ENCODE measurements around the gene FOXR1. TPM values are rescaled to one million over a fixed set of nuclear protein-coding genes. Genes with fewer than 3 reads are reported as not detected.
A peak's percentile ranks its signal among the peaks of the same experiment; 100 is the strongest.

Gene FOXR1
- total and polyA plus RNA-seq, 10 donors = not detected

- peaks cover 0 to 9% (median 0%) of the 10 kb centered on the region in 6 donors for H3K4me1 ChIP-seq
- H3K27ac ChIP-seq = no peak overlapping the region
- intact Hi-C loops (cut with DNase I; ENCODE audit: low total_unique reads) = loop anchor here (2.0 to 5.0 kb wide), 2 partner anchors 50 to 267 kb away; no protein-coding TSS in a partner anchor
- peak; percentile 34 for DNase-seq
- no peaks in the 10 kb centered on the region for H3K9me3 ChIP-seq
- WGBS, 5 donors = 85 to 90% (median 90%) methylated on average over 11 of the region's 11 CpGs
- H3K4me3 ChIP-seq = no peak overlapping the region
- TF ChIP-seq POLR2AphosphoS5 (IDR thresholded peaks at IDR 0.05) (no peak), POLR2A (IDR thresholded peaks at IDR 0.05) (no peak)
- TF ChIP-seq, protein P1, sequence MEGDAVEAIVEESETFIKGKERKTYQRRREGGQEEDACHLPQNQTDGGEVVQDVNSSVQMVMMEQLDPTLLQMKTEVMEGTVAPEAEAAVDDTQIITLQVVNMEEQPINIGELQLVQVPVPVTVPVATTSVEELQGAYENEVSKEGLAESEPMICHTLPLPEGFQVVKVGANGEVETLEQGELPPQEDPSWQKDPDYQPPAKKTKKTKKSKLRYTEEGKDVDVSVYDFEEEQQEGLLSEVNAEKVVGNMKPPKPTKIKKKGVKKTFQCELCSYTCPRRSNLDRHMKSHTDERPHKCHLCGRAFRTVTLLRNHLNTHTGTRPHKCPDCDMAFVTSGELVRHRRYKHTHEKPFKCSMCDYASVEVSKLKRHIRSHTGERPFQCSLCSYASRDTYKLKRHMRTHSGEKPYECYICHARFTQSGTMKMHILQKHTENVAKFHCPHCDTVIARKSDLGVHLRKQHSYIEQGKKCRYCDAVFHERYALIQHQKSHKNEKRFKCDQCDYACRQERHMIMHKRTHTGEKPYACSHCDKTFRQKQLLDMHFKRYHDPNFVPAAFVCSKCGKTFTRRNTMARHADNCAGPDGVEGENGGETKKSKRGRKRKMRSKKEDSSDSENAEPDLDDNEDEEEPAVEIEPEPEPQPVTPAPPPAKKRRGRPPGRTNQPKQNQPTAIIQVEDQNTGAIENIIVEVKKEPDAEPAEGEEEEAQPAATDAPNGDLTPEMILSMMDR (IDR thresholded peaks at IDR 0.05 in 8 of 11, conservative IDR thresholded peaks at IDR 0.05 in 3 of 11) = no peak
- no peaks in the 10 kb centered on the region for H3K36me3 ChIP-seq
- peaks cover 0 to 28% (median 0%) of the 10 kb centered on the region in 7 donors for H3K27me3 ChIP-seq (replicated peaks in 1 of 7)
Observed at GRCh38 chr11:118957549-118957948, 14.0 kb upstream of the FOXR1 start.

DNA sequence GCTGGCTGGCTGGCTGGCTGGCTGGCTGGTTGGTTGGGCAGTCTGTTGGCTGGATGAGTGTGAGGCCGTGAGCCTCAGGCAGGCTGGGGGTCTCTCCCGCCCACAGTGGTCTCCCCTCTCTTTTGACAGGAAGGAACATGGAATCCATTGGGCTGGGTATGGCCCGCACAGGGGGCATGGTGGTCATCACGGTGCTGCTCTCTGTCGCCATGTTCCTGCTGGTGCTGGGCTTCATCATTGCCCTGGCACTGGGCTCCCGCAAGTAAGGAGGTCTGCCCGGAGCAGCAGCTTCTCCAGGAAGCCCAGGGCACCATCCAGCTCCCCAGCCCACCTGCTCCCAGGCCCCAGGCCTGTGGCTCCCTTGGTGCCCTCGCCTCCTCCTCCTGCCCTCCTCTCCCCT lies 13.6 kb upstream of the FOXR1 start:
- Histone ChIP-seq H3K4me3 (no peak overlapping the region), H3K4me1 (peaks cover 0 to 9% (median 0%) of the 10 kb centered on the region in 6 donors), H3K27me3 (replicated peaks in 1 of 7) (peaks cover 0 to 28% (median 0%) of the 10 kb centered on the region in 7 donors), H3K9me3 (no peaks in the 10 kb centered on the region), H3K27ac (no peak overlapping the region), H3K36me3 (no peaks in the 10 kb centered on the region)
- DNase-seq = peak; percentile 28
- intact Hi-C loops (cut with DNase I; ENCODE audit: low total_unique reads) = loop anchor here (2.0 to 5.0 kb wide), 2 partner anchors 51 to 267 kb away; no protein-coding TSS in a partner anchor
- TF ChIP-seq POLR2A (IDR thresholded peaks at IDR 0.05) (no peak), POLR2AphosphoS5 (IDR thresholded peaks at IDR 0.05) (no peak)
- TF ChIP-seq, protein P1 (IDR thresholded peaks at IDR 0.05 in 8 of 11, conservative IDR thresholded peaks at IDR 0.05 in 3 of 11) = no peak
- WGBS, 5 donors = 87 to 96% (median 88%) methylated on average over 3 to 8 of the region's 8 CpGs

DNA sequence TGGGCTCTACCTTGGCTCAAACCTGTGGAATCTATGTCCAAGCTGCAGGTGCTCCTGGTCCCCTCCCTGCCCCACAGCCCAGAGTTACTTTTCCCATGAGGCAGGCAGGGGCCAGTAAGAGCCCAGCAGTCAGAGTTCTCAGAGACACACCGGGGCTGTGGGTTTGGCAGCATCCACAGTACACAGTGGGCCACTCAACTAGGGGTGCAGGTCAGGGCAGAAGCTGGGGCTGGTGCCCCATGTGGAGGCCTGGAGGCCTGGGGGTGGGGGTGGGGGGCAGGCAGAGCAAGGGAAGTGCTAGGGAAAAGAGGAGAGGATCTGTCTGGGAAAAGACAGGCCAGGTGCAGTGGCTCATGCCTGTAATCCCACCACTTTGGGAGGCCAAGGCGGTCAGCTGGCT lies 13.0 kb upstream of the FOXR1 start:
- H3K4me1 ChIP-seq = peaks cover 0 to 9% (median 0%) of the 10 kb centered on the region in 6 donors
- no peak overlapping the region for H3K27ac ChIP-seq
- no peaks in the 10 kb centered on the region for H3K36me3 ChIP-seq
- no peak overlapping the region for H3K4me3 ChIP-seq
- intact Hi-C loops (cut with DNase I; ENCODE audit: low total_unique reads) = loop anchor here (5.0 kb wide), 1 partner anchor 51 kb away; no protein-coding TSS in a partner anchor
- peak; percentile 12 for DNase-seq
- 84 to 93% (median 90%) methylated on average over 2 of the region's 2 CpGs for WGBS, 5 donors
- H3K9me3 ChIP-seq = no peaks in the 10 kb centered on the region
- peaks cover 0 to 24% (median 0%) of the 10 kb centered on the region in 7 donors for H3K27me3 ChIP-seq (replicated peaks in 1 of 7)
- TF ChIP-seq, protein P1 (IDR thresholded peaks at IDR 0.05 in 8 of 11, conservative IDR thresholded peaks at IDR 0.05 in 3 of 11) = no peak
- no peak for TF ChIP-seq POLR2A (IDR thresholded peaks at IDR 0.05)
- no peak for TF ChIP-seq POLR2AphosphoS5 (IDR thresholded peaks at IDR 0.05)

DNA sequence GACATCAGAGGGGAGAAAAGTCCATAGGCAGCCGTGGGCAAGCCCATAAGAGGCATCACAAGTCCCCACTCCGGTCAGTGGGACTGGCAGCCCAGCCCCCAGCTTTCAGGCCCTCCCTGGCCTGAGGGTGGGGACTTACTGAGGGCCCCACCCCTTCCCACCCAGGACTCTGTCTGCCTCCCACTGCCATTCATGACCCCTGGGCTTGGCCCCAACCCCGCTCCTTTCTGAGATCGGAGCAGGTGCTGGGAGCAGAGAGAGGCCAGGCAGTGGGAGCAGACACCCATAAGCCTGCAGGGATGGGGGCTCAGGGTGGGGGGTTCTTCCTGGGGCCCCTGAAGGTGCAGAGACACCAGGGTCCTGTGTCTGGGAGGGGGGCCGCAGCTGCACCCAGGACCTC lies 10.4 kb upstream of the FOXR1 start:
- WGBS, 5 donors = 80 to 93% (median 88%) methylated on average over 4 to 5 of the region's 5 CpGs
- TF ChIP-seq, protein P1 (IDR thresholded peaks at IDR 0.05 in 8 of 11, conservative IDR thresholded peaks at IDR 0.05 in 3 of 11) = no peak
- TF ChIP-seq POLR2AphosphoS5 (IDR thresholded peaks at IDR 0.05) = no peak
- no peak for TF ChIP-seq POLR2A (IDR thresholded peaks at IDR 0.05)
- Histone ChIP-seq H3K36me3 (no peaks in the 10 kb centered on the region), H3K4me3 (no peak overlapping the region), H3K4me1 (peaks cover 0 to 8% (median 0%) of the 10 kb centered on the region in 6 donors), H3K27me3 (replicated peaks in 1 of 7) (peaks cover 0 to 19% (median 0%) of the 10 kb centered on the region in 7 donors), H3K27ac (no peak overlapping the region), H3K9me3 (no peaks in the 10 kb centered on the region)
- peak; percentile 46 for DNase-seq
- intact Hi-C loops (cut with DNase I; ENCODE audit: low total_unique reads) = no loop called here
